GM19463 (cell line): Measurements from ENCODE around the gene CEP170.

Experiments used
- ATAC-seq: cut with Tn5 transposase; IDR thresholded peaks from one replicate; pipeline ENCODE4 v1.9.1; 2021; ENCODE audit warnings: mild to moderate bottlenecking, moderate library complexity; ENCODE audit not compliant: unreplicated experiment

CEP170 gene

GRCh38 chr1:243268751-243269460 lies 13.8 kb upstream of the CEP170 start:
- ATAC-seq: peak; percentile 18

GRCh38 chr1:243267914-243268653 lies 13.0 kb upstream of the CEP170 start:
- ATAC-seq: no peak

- ATAC-seq: no peak
These were observed 12.4 kb upstream of the CEP170 start for GRCh38 chr1:243267471-243267880.

GRCh38 chr1:243266231-243266630 lies 11.2 kb upstream of the CEP170 start:
- ATAC-seq: no peak

GRCh38 chr1:243264717-243265116 lies 9.6 kb upstream of the CEP170 start:
- no peak for ATAC-seq

GRCh38 chr1:243261390-243261789 lies 6.3 kb upstream of the CEP170 start:
- no peak for ATAC-seq

GRCh38 chr1:243260221-243260880 lies 5.3 kb upstream of the CEP170 start:
- ATAC-seq: no peak

- no peak for ATAC-seq
These were observed 3.6 kb upstream of the CEP170 start for GRCh38 chr1:243258731-243259130.

- no peak for ATAC-seq
These were observed 2.1 kb upstream of the CEP170 start for GRCh38 chr1:243257189-243257588.

- no peak for ATAC-seq
These were observed 1.5 kb upstream of the CEP170 start for GRCh38 chr1:243256590-243256989.

- ATAC-seq: peak; percentile 60
These were observed 871 bp upstream of the CEP170 start, which contains the start of gene SDCCAG8 for GRCh38 chr1:243255791-243256512. TSS of gene SDCCAG8 (plus strand) at chr1:243256041. CDS start at chr1:243256174, 133 bp downstream.

GRCh38 chr1:243254233-243254926 lies 701 bp downstream of the CEP170 start:
- peak; percentile 14 for ATAC-seq

- ATAC-seq: no peak
These were observed 1.2 kb downstream of the CEP170 start for GRCh38 chr1:243253926-243254232.

GRCh38 chr1:243253211-243253925 lies 1.7 kb downstream of the CEP170 start:
- ATAC-seq: no peak

- ATAC-seq: no peak
These were observed 3.5 kb downstream of the CEP170 start for GRCh38 chr1:243251539-243251938.

GRCh38 chr1:243250102-243250501 lies 5.0 kb downstream of the CEP170 start:
- no peak for ATAC-seq

GRCh38 chr1:243249214-243249613 lies 5.9 kb downstream of the CEP170 start:
- no peak for ATAC-seq

- ATAC-seq: no peak
These were observed 7.2 kb downstream of the CEP170 start for GRCh38 chr1:243247901-243248300.

GRCh38 chr1:243246916-243247315 lies 8.2 kb downstream of the CEP170 start:
- no peak for ATAC-seq

GRCh38 chr1:243244432-243244841 lies 10.6 kb downstream of the CEP170 start:
- ATAC-seq: peak; percentile 47
